Neuron (in vitro differentiated cells): Measurements from ENCODE around the gene PI3.

ENCODE experiments used
- H2AFZ ChIP-seq: one replicate; pipeline ENCODE4 v1.6.1; 2013; ENCODE audit warnings: low read depth, mild to moderate bottlenecking, inconsistent platforms, low read length, moderate library complexity
- H3K27me3 ChIP-seq: one replicate; pipeline ENCODE4 v1.6.1; 2013; ENCODE audit warnings: low read length; ENCODE audit not compliant: insufficient read depth
- H3K36me3 ChIP-seq: one replicate; pipeline ENCODE4 v1.6.1; 2013; ENCODE audit warnings: low read length; ENCODE audit not compliant: insufficient read depth
- H3K4me1 ChIP-seq: one replicate; pipeline ENCODE4 v1.6.1; 2013; ENCODE audit warnings: low read length; ENCODE audit not compliant: insufficient read depth
- H3K4me3 ChIP-seq: 2 replicates; pipeline ENCODE4 v1.5.1; 2013; ENCODE audit warnings: mild to moderate bottlenecking, low read length, moderate library complexity
- H3K9me3 ChIP-seq: one replicate; pipeline ENCODE4 v1.6.1; 2013; ENCODE audit warnings: low read length

Gene PI3

DNA sequence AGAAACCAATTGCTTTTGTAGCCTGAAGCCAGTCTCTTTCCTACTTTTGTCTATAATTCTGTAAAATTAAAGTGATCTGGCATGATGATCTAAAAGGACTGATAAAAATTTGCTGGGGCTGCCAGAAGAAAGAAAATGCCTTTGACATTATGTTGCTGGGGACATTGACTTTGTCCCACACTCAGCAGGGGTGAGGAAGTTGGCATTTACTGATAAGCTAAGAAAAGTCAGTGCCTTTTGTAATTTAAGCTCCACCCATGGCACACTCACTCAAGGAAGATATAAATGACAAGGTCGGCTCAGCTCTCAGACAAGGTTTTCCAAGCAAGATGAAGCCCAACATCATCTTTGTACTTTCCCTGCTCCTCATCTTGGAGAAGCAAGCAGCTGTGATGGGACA, 32.0 kb downstream of the PI3 start, which contains the start of gene SEMG1:
Gene SEMG1 (plus strand): TSS at position 309 of the 400 bp plus-strand sequence. CDS start 21 bp downstream, at position 330.
- peaks cover 4% of the 10 kb centered on the region for H3K4me1 ChIP-seq
- no peaks in the 10 kb centered on the region for H3K36me3 ChIP-seq
- H3K4me3 ChIP-seq: no peak within 1 kb of the TSS
- no peaks in the 10 kb centered on the region for H3K27me3 ChIP-seq
- H2AFZ ChIP-seq: no peak within 1 kb of the TSS
- no peaks in the 10 kb centered on the region for H3K9me3 ChIP-seq

DNA sequence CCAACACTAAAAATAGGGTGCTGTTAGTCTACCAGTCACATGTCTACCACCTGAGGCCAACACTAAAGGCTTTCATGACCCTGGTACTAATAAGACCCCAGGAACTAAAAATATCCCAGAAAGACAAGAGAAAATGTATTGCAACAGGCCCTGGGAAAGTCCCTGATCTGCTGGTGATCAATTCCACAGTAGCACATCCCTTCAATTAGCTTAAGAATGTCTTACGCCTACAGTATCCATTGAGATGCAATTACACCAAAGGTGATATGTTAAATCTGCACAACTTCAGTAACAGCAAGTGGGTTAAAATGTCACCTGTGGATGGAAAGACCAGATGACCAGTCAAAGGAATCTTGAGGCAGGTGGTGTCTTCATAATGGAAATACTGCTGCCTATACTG, 35.2 kb downstream of the PI3 start:
- Histone ChIP-seq H3K36me3 (no peaks in the 10 kb centered on the region), H3K4me1 (peaks cover 4% of the 10 kb centered on the region), H3K27me3 (no peaks in the 10 kb centered on the region), H3K9me3 (no peaks in the 10 kb centered on the region), H3K4me3 (no peak overlapping the region), H2AFZ (no peak overlapping the region)

DNA sequence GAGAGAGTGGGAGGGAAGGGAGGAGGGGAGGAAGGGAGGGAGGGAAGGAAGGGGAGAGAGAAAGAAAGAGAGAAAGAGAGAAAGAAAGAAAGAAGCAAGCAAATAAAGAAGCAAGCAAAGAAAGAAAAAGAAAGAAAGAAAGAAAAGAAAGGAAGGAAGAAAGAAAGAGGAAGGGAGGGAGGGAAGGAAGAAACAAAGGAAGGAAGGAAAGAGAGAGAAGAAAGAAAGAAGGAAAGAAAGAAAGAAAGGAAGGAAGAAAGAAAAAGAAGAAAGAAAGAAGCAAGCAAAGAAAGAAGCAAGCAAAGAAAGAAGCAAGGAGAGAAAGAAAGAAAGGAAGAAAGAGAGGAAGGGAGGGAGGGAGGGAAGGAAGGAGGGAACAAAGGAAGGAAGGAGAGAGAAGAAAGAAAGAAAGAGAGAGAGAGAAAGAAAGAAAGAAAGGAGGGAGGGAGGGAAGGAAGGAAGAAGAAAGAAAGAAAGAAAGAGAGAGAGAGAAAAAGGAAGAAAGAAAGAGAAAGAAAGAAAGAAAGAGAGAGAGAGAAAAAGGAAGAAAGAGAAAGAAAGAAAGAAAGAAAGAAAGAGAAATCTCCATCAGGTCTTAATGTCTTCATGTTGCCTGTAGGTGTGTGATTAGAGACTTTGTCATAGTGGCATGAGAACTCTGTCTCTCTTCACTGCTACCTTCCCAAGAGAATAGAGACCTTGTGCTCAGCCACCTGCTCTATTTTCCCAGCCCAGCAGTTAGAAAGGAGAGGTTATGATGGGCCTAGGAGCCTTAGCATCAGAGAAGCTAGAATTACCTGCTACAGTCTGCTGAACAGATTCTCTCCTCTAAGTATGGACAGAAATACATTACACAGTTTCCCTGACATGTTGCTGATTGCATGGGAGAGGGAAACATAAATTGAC, 37.1 kb downstream of the PI3 start:
- no peak overlapping the region for H2AFZ ChIP-seq
- peaks cover under 1% of the 10 kb centered on the region for H3K4me1 ChIP-seq
- no peaks in the 10 kb centered on the region for H3K9me3 ChIP-seq
- H3K36me3 ChIP-seq: no peaks in the 10 kb centered on the region
- H3K4me3 ChIP-seq: no peak overlapping the region
- H3K27me3 ChIP-seq: no peaks in the 10 kb centered on the region

DNA sequence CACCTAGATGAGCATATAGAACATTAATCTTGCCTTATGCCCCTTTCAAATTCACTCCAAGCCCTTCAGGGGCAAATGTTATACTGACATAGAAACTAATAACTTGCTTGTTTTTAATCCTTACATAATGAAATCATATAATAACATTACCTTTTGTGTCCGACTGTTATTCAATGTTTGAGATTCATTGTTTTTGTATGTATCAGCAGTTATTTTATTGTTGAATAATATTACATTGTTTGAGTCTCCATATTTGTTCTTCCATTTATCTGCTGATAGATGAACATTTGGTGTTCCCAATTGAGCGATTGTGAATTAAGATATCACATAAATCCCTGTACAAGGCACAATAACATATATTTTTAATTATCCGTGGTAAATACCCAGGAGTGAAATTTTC, 38.1 kb downstream of the PI3 start:
- H3K9me3 ChIP-seq: no peaks in the 10 kb centered on the region
- no peaks in the 10 kb centered on the region for H3K36me3 ChIP-seq
- no peaks in the 10 kb centered on the region for H3K4me1 ChIP-seq
- no peak overlapping the region for H2AFZ ChIP-seq
- H3K4me3 ChIP-seq: no peak overlapping the region
- H3K27me3 ChIP-seq: no peaks in the 10 kb centered on the region

DNA sequence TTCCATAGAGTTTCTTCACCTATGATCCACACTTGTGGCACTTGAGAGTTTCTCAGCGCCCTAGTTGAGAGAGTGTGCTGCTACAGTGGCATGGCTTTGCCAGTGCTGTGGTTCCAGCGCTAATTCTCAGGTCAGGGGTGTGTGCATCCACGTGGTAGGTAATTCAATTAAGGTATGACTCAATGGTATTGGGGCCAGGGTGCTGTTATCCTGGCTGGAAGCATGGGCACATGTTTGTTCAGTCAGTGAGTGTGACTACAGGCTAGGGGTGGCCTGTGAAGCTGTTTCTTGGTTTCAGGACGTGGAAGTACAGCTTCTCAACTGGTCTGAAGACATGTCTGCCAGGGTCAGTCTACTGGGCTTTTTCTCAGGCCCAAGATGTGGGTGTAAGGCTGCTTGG, 43.4 kb downstream of the PI3 start:
- Histone ChIP-seq H3K4me3 (no peak overlapping the region), H3K4me1 (no peaks in the 10 kb centered on the region), H3K27me3 (peaks cover 6% of the 10 kb centered on the region), H2AFZ (no peak overlapping the region), H3K36me3 (no peaks in the 10 kb centered on the region), H3K9me3 (no peaks in the 10 kb centered on the region)

DNA sequence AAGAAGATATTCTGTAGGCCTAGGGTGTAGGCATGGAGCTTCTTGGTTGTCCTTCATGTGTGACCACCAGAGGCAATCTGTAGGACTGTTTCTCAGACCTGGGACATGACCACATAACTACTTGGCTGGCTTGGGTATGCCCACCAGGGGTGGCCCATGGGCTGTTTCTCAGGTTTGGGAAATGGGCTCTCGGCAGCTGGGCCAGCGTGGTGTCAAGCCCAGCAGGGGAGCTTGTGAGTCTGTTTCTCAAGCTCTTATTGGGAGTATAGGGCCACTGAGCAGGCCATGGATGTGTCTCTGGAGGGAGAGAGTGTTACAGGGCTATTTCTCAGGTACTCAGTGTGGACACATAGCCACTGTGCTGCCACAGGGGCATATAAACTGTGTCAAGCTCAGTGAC, 43.9 kb downstream of the PI3 start:
- Histone ChIP-seq H3K27me3 (peaks cover 6% of the 10 kb centered on the region), H3K36me3 (no peaks in the 10 kb centered on the region), H2AFZ (no peak overlapping the region), H3K9me3 (no peaks in the 10 kb centered on the region), H3K4me3 (no peak overlapping the region), H3K4me1 (no peaks in the 10 kb centered on the region)

DNA sequence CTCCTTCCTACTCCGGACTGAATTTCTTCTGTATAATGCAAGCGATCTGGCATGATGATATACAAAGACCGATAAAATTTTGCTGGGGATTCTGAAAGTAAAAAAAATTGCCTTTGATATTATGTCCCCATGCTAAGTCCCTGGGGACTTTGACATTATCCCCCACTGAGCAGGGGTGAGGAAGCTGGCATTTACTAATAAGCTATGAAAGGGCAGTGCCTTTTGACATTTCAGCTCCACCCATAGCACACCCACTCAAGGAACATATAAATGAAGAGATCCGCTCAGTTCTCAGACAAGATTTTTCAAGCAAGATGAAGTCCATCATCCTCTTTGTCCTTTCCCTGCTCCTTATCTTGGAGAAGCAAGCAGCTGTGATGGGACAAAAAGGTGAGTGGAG, 46.4 kb downstream of the PI3 start, which contains the start of gene SEMG2:
Gene SEMG2 (plus strand): TSS at position 298 of the 400 bp plus-strand sequence. CDS start 17 bp downstream, at position 315.
- Histone ChIP-seq H3K4me1 (no peaks in the 10 kb centered on the region), H3K9me3 (no peaks in the 10 kb centered on the region), H3K27me3 (peaks cover 6% of the 10 kb centered on the region), H2AFZ (no peak within 1 kb of the TSS), H3K4me3 (no peak within 1 kb of the TSS), H3K36me3 (no peaks in the 10 kb centered on the region)

DNA sequence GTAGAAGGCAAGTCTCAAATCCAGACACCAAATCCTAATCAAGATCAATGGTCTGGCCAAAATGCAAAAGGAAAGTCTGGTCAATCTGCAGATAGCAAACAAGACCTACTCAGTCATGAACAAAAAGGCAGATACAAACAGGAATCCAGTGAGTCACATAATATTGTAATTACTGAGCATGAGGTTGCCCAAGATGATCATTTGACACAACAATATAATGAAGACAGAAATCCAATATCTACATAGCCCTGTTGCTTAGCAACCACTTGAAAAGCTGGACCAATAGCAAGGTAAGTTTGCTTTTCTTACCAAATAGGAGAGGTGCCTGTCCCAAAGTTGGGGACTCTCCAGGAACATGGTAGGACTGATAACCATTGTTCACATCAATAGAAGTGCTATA, 48.4 kb downstream of the PI3 start:
- H2AFZ ChIP-seq: no peak overlapping the region
- no peaks in the 10 kb centered on the region for H3K4me1 ChIP-seq
- H3K4me3 ChIP-seq: no peak overlapping the region
- H3K36me3 ChIP-seq: no peaks in the 10 kb centered on the region
- peaks cover 6% of the 10 kb centered on the region for H3K27me3 ChIP-seq
- no peaks in the 10 kb centered on the region for H3K9me3 ChIP-seq
